PC-9 (cell line): ENCODE data around the gene PNMA8C.

ENCODE experiments used
- EZH2 ChIP-seq: fragments of 200-600 bp; sonication (generic); IDR thresholded peaks from 2 replicates; pipeline ENCODE4 v1.8.0; 2017; ENCODE audit warnings: antibody characterized with exemption, low read depth
- TF ChIP-seq, protein P1 (sequence below): fragments of 200-600 bp; sonication (generic); conservative IDR thresholded peaks from 2 replicates; pipeline ENCODE4 v1.6.1; 2017; ENCODE audit warnings: mixed run types, antibody characterized with exemption, mild to moderate bottlenecking, moderate library complexity

DNA sequence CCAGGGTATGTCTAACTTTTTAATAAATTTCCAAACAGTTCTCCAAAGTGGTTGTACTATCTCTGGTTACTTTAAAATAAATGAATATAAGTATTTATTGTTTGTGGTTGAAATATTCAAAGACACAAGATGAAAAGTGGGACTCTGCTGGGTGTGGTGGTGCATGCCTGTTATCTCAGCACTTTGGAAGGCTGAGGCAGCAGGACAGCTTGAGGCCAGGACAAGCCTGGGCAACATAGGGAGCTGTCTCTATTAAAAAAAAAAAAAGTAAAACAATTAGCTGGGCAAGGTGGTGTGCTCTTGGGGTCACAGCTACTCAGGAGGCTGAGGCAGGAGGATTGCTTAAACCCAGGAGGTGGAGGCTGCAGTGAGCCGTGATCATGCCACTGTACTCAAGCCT, 32.2 kb upstream of the PNMA8C start:
- TF ChIP-seq EZH2, result no peak
- TF ChIP-seq, protein P1, sequence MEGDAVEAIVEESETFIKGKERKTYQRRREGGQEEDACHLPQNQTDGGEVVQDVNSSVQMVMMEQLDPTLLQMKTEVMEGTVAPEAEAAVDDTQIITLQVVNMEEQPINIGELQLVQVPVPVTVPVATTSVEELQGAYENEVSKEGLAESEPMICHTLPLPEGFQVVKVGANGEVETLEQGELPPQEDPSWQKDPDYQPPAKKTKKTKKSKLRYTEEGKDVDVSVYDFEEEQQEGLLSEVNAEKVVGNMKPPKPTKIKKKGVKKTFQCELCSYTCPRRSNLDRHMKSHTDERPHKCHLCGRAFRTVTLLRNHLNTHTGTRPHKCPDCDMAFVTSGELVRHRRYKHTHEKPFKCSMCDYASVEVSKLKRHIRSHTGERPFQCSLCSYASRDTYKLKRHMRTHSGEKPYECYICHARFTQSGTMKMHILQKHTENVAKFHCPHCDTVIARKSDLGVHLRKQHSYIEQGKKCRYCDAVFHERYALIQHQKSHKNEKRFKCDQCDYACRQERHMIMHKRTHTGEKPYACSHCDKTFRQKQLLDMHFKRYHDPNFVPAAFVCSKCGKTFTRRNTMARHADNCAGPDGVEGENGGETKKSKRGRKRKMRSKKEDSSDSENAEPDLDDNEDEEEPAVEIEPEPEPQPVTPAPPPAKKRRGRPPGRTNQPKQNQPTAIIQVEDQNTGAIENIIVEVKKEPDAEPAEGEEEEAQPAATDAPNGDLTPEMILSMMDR, result no peak
